Measurements from ENCODE around the gene DDX54. TPM values are rescaled to one million over a fixed set of nuclear protein-coding genes. Genes with fewer than 3 reads are reported as not detected.
A peak's percentile ranks its signal among the peaks of the same experiment; 100 is the strongest.

Gene DDX54, protein sequence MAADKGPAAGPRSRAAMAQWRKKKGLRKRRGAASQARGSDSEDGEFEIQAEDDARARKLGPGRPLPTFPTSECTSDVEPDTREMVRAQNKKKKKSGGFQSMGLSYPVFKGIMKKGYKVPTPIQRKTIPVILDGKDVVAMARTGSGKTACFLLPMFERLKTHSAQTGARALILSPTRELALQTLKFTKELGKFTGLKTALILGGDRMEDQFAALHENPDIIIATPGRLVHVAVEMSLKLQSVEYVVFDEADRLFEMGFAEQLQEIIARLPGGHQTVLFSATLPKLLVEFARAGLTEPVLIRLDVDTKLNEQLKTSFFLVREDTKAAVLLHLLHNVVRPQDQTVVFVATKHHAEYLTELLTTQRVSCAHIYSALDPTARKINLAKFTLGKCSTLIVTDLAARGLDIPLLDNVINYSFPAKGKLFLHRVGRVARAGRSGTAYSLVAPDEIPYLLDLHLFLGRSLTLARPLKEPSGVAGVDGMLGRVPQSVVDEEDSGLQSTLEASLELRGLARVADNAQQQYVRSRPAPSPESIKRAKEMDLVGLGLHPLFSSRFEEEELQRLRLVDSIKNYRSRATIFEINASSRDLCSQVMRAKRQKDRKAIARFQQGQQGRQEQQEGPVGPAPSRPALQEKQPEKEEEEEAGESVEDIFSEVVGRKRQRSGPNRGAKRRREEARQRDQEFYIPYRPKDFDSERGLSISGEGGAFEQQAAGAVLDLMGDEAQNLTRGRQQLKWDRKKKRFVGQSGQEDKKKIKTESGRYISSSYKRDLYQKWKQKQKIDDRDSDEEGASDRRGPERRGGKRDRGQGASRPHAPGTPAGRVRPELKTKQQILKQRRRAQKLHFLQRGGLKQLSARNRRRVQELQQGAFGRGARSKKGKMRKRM
- total RNA-seq: 33.5 TPM

DNA sequence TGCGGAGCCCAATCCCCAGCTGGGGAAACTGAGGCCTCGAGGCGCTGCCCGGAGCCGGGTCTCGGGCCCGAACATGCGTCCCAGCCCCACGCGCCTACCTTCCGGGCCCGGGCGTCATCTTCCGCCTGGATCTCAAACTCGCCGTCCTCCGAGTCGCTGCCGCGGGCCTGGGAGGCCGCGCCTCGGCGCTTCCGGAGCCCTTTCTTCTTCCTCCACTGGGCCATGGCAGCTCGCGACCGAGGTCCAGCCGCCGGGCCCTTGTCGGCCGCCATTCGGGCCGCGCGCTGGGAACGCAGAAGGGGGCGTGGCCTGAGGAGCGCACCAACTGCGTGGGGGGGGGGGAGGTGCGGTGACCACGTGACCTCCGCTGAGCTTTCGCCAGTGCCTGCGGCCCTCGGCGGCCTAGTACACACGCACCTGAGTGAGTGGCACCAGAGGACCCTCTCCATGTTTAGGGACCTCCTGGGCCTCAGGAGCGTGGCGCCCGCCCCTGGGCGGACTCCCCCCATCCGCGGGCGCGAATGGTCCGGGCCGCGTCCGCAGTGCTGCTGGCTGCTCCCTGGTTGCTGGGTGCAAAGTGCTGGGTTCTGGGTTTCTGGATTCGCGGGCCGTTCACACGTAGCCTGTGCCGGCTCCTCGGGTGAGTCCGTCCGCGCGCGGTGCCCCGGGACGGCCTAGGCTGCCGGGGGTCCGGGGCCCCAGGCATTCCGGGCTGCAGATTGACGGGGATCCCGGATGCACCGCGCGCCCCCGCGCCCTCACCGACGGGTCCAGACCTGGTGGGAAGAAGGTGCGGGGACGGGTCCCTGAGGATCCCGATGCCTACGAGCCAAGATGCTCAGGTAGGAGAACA, at the start of gene DDX54, which contains the start of gene RITA1:
DDX54 (minus strand) TSS at position 299 of the 853 bp plus-strand sequence; CDS start at position 272, 27 bp downstream.
RITA1 (plus strand) TSS at position 542 of the 853 bp plus-strand sequence. CDS start 1,026 bp downstream, outside the sequence.
- DNase-seq (ENCODE audit: low spot score) (peak; percentile 90), ATAC-seq (peak; percentile 81)

DNA sequence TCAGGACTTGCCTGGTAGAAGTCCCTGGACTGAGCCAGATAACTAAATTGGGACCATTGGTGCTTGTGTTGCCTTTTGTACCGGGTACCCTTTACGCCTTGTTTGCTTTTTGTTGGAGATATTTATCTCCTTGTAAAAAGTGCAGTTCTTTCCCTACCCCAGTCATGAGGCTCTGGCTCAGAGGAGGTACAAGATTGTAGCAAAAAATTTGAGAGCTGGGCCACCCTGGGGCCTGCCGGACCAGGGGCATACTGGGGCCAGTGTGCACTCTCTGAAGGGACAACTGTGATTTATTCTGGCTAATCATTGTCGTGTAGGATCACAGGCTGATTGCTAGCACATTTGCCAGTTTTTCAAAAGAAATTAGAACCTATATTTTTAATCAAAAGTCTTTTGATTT, 49.2 kb upstream of the DDX54 start:
- ATAC-seq (no peak), DNase-seq (ENCODE audit: low spot score) (no peak)

DNA sequence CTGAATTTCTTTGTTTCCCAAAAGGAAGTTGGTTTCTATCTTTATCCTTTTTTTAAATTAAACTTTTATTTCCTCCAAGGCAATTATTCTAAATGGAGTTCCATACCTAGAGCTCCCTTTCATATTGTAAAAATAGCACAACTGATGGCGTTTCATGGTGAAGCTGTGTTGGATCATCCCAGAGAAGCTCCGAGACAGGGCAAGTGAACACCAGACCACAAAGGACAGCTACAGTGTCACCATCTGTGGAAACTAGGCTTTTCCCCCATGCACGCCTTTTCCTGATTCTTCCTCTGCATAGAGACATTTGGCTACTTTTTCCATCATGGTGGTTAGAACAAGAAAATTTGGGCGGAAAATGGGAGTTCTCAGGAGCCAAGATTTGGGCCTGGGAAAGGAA, 48.7 kb upstream of the DDX54 start:
- DNase-seq (ENCODE audit: low spot score) (no peak), ATAC-seq (no peak)

DNA sequence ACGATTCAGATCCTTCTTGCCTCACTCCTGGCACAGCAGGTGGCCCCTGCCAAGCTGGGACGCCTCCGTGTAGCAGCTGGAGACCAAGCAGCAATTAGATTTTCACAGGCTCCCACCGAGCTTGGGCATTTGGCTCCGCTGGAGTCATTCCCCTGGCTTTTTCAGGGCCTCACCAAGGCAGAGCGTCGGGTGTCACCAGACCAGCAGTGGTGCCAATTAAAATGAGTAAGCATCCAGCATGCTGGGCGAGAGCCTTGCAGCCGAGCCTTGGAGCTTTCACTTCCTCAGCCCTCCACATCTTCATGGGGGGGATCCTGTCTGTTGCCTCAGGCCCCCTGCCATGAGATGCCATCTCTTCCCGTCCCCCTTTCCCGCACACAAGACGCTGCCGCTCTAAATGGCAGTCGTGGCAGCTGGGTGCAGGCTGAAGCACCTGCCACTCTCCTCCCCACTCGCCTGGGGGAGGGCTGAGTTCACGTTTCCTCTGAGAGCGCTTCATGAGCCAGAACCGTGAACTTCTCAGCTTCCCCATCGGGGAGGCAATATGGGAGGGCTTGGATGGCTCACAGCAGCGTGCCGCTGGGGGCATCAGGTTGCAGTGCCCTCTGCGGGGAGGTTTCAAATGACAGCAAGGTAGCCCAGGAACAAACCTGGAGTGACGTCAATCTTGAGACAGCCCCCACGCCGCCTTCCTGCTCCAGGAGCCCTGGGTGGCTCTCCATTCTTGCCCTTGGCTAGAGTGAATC, 47.7 kb upstream of the DDX54 start:
- DNase-seq (ENCODE audit: low spot score) (no peak), ATAC-seq (peak; percentile 5)

DNA sequence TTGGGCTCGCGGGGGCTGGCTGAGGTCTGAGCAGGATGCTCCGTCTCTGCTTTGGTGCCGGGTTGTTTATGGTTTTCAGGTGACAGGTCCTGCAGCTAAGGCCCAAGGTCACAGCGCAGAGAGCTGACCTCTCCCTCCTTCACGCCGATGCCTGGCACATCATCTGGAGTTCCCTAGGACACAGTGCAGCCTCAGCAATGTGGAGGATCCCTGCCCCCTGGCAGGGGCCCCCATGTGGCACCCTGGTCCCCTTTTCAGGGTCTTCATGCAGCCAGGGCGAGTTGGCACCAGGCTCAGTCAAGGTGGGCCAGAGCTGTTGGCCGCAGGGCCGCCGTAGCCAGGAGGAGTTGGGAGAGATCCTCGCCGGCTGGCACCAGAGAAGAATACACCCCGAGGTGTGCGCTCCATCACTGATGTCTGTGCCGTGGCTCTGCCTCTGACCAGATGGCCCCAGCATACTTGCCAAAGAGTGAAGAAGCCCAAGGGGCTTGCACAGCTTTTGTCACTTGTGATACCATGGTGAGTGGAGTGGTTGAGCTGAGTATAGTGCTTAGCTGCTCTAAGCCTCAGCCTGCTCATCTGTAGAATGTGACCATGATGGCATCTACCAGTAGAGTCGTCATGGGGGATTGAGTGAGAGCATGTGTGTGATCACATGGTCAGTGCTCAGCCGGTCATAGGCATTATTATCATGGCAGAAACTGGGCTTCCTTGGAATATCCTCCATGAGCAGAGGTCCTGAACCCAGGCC, 47.0 kb upstream of the DDX54 start:
- ATAC-seq: no peak
- DNase-seq (ENCODE audit: low spot score): no peak

DNA sequence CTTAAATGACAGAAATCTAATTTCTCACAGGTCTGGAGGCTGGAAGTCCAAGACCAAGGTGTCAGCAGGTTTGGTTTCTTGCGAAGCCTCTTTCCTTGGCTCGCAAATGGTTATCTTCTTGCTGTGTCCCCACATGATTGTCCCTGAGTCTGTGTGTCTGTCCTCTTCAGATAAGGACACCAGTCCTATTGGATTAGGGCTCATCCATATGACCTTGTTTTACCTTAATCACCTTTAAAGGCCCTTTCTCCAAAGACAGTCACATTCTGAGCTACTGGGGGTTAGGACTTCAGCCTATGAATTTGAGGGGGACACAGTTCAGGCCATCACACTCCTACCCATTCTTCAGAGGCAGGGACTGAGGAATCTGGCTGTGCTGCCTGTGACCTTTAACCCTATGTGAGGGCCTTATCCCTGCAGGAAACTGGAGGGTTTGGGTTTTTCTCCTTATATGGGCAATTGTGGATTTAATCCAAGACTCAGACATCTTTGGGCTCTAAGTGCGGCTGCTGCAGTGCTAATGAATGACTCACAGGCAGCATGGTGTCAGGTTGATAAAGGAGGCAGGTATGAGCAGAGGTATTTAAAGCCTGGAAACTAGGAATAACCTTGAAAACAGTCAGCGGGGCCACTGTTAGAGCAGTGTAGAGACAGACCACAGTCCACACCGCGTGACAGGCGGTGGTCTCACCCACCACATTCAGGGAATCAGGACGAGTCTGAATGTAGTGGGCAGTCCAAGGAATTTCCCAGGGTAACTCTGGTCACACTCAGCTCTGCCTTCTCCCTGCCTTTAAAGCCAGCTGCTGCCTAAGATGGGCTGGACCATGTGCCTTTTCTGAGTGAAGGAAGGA, 46.2 kb upstream of the DDX54 start:
- DNase-seq (ENCODE audit: low spot score) (no peak), ATAC-seq (no peak)

DNA sequence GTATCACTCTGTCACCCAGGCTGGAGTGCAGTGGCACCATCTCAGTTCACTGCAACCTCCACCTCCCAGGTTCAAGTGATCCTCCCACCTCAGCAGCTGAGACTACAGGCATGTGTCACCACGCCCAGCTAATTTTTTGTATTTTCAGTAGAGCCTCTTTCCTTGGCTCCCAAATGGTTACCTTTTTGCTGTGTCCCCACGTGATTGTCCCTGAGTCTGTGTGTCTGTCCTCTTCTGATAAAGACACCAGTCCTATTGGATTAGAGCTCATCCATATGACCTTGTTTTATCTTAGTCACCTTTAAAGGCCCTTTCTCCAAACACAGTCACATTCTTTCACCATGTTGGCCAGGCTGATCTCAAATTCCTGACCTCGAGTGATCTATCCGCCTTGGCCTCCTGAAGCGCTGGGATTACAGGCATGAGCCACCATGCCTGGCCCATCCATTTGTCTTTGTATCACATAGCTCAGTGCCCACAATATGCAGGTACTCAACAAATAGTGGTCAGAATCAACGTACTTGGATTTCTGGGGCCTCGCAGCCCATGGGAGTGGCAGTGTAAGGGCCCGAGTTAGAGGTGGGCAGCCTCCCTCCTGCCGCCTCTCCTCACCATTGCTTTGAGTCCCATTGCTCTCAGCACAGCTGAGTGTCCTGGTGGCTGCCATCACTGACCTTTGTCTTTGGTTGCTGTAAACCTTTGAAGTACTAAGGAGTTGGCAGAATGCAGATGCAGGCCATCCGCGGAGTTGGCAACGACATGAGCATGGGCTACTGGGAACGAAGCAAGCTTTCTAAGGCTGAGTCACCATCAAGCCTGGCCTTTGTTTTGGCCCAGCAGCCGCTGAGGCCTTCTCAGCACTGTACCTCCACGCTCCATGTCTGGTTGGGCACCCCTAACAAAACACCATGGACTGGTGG, 45.3 kb upstream of the DDX54 start:
- ATAC-seq: peak; percentile 10
- DNase-seq (ENCODE audit: low spot score): no peak

DNA sequence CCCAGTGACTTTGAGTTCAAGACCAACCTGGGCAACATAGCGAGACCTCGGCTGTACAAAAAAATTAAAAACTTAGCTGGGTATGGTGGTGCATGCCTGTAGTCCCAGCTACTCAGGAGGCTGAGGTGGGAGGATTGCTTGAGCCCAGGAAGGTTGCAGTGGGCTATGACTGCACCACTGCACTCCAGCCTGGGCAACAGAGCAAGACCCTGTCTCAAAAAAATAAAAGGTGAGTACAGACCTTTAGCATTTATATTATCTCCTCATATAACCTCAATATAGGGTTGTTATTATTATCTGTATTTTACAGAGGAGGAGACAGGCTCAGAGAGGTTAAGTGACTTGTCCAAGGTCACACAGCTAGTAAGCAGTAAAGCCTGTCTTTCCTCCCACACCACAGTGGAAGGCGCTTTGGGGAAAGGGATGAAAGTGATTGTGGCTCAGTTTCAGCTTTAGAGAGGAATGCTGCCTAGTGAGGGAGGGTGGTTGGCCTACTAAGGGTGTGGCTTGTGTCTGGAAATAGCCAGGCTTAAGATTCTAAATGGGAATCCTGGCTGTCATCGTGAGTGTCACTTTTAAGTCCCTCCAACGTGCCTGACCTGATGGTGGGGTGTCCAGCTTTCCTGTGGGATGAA, 43.2 kb upstream of the DDX54 start:
- no peak for DNase-seq (ENCODE audit: low spot score)

DNA sequence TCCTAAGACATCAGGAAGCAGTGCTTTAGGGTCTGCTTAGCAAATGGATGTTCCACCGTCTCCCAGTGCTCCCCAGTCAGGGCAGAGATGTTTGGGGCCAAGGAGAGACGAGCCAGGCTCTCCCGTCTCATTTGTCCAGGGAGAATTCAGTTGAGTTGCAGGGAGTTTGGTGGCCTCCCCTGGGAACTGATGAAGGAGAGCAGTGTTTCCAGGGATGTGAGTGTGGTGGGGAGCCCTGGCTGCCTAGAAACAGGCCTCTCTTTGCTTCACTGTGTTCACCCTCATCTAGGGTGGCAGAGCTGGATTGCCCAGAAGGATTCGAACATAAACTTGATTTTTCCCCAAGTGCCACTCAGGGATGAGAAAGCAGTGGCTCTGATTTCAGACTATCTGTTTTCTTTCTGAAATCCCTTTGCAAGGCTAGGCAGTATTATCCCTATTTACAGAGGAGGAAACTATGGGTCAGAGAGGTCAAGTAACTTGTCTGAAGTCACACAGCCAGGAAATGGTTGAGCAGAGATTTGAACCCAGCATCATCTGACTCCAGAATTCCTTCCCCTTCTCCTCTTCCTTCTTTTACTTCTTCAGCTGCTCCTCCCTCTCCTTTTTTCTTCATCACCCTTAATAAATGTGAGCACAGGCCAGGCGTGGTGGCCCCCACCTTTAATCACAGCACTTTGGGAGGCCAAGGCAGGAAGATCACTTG, 42.6 kb upstream of the DDX54 start:
- no peak for ATAC-seq
- no peak for DNase-seq (ENCODE audit: low spot score)

More for the DNA sequence above, 43.2 kb upstream of the DDX54 start:
- no peak for ATAC-seq

DNA sequence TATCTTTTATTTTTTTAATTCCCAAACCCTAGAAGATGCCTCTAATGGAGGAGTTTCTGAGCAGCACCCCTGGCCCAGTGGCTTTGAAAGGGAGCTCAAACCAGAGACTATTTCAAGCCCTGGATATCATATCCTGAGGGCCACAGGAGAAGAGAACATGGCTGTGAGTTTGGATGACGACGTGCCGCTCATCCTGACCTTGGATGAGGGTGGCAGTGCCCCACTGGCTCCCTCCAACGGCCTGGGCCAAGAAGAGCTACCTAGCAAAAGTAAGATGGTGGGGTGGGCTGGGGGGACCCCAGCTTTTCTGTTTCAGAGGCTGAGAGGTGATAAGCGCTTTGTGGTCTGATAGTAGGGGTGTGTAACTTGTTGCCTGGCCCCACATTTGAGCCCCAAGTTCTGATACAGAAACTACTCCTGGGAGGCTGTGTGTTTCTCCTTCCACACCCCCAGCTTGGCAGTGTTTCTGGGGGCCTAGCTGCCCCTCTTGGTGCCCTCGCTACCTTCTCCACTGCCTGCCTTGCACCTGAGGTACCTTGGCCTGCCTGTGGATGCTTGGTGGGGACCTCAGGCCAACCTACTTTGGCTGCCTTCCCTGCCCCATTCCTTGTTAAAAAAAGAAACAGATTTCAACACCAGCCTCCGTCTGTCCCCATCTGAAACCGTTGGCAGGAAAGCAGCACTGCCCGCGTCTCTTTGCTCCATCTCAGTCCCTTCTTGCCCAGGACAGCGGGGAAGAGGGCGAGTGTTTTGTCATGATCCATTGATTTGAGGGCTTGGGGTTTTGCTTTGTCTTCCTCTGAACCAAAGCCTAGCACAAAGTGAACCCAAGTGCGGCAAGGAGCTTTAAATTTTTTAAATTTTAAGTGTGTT, 41.7 kb upstream of the DDX54 start:
- ATAC-seq (peak; percentile 7), DNase-seq (ENCODE audit: low spot score) (no peak)

DNA sequence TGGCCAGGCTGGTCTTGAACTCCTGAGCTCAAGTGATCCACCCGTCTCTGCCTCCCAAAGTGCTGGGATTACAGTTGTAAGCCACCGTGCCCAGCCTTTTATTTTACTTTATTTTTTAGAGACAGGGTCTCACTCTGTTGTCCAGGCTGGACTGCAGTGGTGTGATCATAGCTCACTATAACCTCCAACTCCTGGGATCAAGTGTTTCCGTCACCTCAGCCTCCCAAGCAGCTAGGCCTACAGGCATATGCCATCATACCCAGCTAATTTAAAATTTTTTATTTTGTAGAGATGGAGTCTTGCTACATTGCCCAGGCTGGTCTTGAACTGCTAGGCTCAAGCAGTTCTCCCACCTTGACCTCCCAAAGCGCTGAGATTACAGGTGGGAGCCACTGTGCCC, 39.7 kb upstream of the DDX54 start:
- DNase-seq (ENCODE audit: low spot score): no peak
- ATAC-seq: no peak

DNA sequence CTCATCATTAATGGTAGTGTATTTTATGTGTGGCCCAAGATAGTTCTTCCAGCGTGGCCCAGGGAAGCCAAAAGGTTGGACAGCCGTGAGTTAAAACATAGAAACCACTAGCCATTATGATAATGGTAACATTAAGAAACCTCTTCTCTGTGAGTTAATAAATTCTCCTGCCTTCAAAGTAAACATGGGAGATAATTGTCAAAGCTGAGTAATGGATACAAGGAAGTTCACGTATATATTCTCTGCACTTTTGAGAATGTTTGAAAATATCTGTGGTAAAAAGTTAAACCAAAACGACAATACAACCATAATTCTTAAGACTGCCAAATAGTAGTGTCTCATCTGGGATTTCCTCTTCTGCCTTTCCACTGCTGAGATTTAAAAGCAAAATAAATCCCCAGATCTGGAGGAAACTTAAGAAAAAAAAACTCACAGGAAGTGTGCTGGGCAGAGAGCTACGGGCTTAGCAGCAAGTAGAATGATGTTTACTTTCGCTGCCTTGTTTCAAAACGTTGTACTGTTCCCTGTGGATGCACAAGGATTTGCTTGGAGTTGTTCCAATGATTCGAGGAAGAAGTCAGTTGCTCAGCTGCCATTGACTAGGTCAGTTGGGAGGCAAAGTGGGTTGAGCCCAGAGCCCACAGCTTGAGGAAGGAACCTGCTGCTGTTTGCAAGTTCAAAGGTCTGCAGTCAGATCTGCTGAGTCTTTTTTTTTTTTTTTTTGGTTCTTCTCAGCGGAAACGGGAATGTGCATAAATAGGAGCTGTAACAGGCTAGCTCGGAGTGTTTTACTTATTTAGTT, 37.7 kb upstream of the DDX54 start:
- ATAC-seq: peak; percentile 38
- DNase-seq (ENCODE audit: low spot score): peak; percentile 82

DNA sequence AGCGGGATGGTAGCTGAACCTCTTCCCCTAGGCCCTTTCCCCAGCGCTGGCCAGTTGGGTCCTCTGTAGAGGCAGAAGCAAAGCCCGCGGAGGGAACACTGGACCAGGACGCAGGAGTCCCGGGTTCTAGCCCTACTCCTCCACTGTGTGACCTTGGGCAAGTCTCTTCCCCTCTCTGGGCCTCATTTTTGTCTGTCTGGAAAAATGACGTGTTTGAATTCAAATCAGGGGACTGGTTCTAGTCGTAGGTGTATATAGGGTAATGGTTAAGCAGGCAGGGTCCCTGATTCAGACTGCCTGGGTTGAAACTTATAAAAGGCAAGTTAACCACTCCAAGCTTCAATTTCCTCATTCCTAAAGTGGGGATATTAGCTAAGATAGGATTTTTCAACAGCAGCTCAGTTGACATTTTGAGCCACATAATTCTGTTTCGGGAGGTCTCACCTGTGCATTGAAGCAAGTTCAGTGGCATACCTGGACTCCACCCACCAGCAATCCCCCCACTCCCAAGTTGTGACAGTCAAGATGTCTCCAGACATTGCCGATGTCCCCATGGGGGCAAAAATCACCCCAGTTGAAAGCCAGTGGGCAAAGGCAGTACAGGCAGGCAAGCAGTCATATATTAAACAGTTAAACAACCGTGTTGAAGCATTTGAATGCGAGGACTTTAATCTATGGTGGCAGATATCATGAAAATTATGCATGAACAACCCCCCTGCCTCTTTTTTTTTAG, 36.9 kb upstream of the DDX54 start:
- ATAC-seq (no peak), DNase-seq (ENCODE audit: low spot score) (no peak)
